HL-60 (cell line): ENCODE data around the gene AIM2.
A peak's percentile ranks its signal among the peaks of the same experiment; 100 is the strongest.

Source experiments
- DNase-seq, 2 experiments: peaks; one replicate each; pipeline ENCODE4 v3.0.0-alpha.2; 2010 to 2020; ENCODE audit warnings: low read depth in 1 of 2, low spot score in 1 of 2
- H3K27ac ChIP-seq: fragments of 250-450 bp; sonication (Bioruptor Pico); replicated peaks from 2 replicates; pipeline ENCODE4 v1.5.1; 2020; ENCODE audit warnings: mild to moderate bottlenecking, moderate library complexity
- H3K27me3 ChIP-seq: fragments of 250-450 bp; sonication (Bioruptor Pico); 2 replicates; pipeline ENCODE4 v1.5.1; 2021; ENCODE audit warnings: mild to moderate bottlenecking, moderate library complexity; ENCODE audit not compliant: insufficient read depth, poor library complexity, severe bottlenecking
- H3K4me3 ChIP-seq: replicated peaks from 2 replicates; pipeline ENCODE4 v1.5.1; 2011; ENCODE audit warnings: mild to moderate bottlenecking, control low read depth, low read length; ENCODE audit not compliant: insufficient read depth
- GABPA ChIP-seq: IDR thresholded peaks from 2 replicates; pipeline ENCODE4 v1.6.1; 2012; ENCODE audit warnings: low read depth
- POLR2AphosphoS5 ChIP-seq: IDR thresholded peaks from 2 replicates; pipeline ENCODE4 v1.6.1; 2012; ENCODE audit warnings: low read depth
- SPI1 ChIP-seq: IDR thresholded peaks from 2 replicates; pipeline ENCODE4 v1.6.1; 2012; ENCODE audit warnings: low read depth, mild to moderate bottlenecking, borderline replicate concordance
- TF ChIP-seq, protein P1 (sequence below): IDR thresholded peaks from one replicate; pipeline ENCODE4 v1.5.1; 2011; ENCODE audit warnings: low read length, control low read depth, inconsistent platforms; ENCODE audit not compliant: insufficient read depth
- TF ChIP-seq, protein P2 (sequence below): IDR thresholded peaks from 2 replicates; pipeline ENCODE4 v1.6.1; 2012; ENCODE audit warnings: low read depth; ENCODE audit not compliant: insufficient replicate concordance

The AIM2 gene

DNA sequence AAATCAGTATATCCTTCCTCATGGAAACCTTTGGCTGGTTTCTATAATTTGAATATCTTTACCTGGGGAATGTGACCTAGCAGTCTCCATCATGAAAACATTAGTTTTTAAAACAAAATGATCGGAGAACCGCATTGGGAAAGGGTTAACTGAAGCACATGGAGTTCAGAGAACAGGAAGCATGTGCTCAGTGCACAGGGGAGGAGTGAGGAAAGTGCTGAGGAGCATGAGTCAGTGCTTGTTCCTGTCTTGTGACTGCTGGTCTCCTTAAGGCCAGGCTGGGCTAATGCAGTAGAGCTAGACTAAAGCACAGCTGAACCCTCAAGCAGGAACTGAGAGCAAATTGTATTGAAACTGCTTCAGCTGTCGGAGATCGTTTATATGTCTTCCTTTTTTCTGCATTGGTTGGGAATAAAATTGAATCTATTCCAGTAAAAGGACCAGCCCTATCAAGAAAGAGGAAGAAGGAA is 61.1 kb downstream of the AIM2 start:
- no peaks in the 10 kb centered on the region for H3K27me3 ChIP-seq
- TF ChIP-seq SPI1 (peak; percentile 63; the same call in 1 of the 2 replicates), POLR2AphosphoS5 (peak; percentile 88), GABPA (peak; percentile 59; the same call in 1 of the 2 replicates)
- TF ChIP-seq, protein P1, sequence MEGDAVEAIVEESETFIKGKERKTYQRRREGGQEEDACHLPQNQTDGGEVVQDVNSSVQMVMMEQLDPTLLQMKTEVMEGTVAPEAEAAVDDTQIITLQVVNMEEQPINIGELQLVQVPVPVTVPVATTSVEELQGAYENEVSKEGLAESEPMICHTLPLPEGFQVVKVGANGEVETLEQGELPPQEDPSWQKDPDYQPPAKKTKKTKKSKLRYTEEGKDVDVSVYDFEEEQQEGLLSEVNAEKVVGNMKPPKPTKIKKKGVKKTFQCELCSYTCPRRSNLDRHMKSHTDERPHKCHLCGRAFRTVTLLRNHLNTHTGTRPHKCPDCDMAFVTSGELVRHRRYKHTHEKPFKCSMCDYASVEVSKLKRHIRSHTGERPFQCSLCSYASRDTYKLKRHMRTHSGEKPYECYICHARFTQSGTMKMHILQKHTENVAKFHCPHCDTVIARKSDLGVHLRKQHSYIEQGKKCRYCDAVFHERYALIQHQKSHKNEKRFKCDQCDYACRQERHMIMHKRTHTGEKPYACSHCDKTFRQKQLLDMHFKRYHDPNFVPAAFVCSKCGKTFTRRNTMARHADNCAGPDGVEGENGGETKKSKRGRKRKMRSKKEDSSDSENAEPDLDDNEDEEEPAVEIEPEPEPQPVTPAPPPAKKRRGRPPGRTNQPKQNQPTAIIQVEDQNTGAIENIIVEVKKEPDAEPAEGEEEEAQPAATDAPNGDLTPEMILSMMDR: no peak
- TF ChIP-seq, protein P2, sequence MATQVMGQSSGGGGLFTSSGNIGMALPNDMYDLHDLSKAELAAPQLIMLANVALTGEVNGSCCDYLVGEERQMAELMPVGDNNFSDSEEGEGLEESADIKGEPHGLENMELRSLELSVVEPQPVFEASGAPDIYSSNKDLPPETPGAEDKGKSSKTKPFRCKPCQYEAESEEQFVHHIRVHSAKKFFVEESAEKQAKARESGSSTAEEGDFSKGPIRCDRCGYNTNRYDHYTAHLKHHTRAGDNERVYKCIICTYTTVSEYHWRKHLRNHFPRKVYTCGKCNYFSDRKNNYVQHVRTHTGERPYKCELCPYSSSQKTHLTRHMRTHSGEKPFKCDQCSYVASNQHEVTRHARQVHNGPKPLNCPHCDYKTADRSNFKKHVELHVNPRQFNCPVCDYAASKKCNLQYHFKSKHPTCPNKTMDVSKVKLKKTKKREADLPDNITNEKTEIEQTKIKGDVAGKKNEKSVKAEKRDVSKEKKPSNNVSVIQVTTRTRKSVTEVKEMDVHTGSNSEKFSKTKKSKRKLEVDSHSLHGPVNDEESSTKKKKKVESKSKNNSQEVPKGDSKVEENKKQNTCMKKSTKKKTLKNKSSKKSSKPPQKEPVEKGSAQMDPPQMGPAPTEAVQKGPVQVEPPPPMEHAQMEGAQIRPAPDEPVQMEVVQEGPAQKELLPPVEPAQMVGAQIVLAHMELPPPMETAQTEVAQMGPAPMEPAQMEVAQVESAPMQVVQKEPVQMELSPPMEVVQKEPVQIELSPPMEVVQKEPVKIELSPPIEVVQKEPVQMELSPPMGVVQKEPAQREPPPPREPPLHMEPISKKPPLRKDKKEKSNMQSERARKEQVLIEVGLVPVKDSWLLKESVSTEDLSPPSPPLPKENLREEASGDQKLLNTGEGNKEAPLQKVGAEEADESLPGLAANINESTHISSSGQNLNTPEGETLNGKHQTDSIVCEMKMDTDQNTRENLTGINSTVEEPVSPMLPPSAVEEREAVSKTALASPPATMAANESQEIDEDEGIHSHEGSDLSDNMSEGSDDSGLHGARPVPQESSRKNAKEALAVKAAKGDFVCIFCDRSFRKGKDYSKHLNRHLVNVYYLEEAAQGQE: no peak
- peak overlapping the region; percentile 29 for H3K4me3 ChIP-seq
- H3K27ac ChIP-seq: peak overlapping the region; percentile 57
- DNase-seq: peak; percentile 94 to 95

DNA sequence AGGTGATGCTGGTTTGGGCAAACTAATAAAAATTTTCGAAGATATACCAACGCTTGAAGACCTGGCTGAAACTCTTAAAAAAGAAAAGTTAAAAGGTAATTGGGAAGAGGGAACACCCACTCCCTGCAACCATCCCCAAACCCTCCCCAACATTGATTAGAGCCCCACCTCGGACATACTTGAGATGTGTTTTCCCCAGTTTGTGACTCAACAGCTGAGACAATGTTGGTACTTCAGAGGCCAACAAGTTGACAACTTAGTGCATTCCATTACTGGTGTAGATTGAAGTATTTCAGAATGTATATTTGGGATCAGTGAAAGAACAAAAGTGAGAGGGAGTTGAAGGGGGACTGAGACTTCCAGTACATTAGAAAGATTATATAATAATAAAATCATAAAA is 61.7 kb downstream of the AIM2 start:
- Histone ChIP-seq H3K4me3 (no peak overlapping the region), H3K27ac (peak overlapping the region; percentile 57), H3K27me3 (no peaks in the 10 kb centered on the region)
- TF ChIP-seq, protein P1: no peak
- TF ChIP-seq SPI1 (no peak), GABPA (no peak), POLR2AphosphoS5 (no peak)
- TF ChIP-seq, protein P2: no peak
- DNase-seq: no peak

DNA sequence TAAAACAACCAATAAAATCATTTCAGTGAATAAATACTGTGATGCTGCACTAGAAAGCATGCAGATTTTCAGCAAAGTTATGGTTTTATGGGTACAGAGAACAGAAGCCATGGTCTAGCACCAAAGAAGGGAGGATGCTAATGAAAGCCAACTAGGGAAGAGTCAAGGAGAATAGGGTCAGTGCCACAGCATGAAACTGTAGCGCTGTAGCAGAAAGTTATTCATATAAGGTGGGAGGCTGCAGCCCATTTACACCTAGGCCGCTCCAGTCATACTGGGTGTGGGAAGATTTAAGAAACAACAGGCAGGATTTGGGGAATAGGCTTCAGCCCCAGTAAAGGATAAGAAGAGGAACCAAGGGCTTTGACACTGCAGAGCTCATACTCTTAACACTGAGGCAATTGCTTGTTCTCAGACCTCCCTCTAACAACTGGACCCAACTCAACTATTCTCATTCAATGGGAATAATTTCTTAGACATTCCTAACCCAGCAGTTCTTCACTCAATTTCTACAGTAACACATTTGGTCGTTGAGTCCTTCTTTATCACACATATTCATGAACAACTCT is 62.5 kb downstream of the AIM2 start:
- no peaks in the 10 kb centered on the region for H3K27me3 ChIP-seq
- no peak overlapping the region for H3K4me3 ChIP-seq
- no peak overlapping the region for H3K27ac ChIP-seq
- TF ChIP-seq GABPA: no peak
- no peak for TF ChIP-seq SPI1
- no peak for DNase-seq

DNA sequence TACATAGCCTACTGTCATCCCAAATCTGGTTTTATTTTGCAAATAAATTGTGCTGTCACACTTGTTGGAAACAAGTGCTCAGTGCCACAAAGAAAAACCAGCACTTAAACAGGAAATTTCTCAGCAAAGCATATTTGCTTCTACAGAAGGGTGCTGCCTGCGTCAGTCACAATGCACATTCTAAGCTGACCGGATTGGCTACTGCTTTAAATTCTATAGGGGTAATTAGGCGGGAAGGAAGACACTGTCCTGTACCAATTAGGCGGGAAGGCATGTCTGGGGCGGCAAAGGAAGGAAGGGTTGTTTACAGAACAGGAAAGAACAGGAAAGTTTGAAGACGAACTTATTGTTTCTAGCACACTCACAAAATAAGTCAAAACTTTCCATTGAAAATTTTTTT is 64.1 kb downstream of the AIM2 start:
- Histone ChIP-seq H3K27me3 (no peaks in the 10 kb centered on the region), H3K27ac (no peak overlapping the region)
- no peak for DNase-seq

More for the DNA sequence above, 64.1 kb downstream of the AIM2 start:
- H3K4me3 ChIP-seq: no peak overlapping the region
- TF ChIP-seq SPI1: no peak
- TF ChIP-seq GABPA: no peak
- TF ChIP-seq, protein P2: no peak
- TF ChIP-seq, protein P1: no peak
- no peak for TF ChIP-seq POLR2AphosphoS5
